ENCODE results near the gene CDC20B. TPM values are rescaled to one million over a fixed set of nuclear protein-coding genes. Genes with fewer than 3 reads are reported as not detected.
"Not testable (repeated sequence)": the region's sequence is repeated elsewhere in the genome, so short reads cannot be mapped to it uniquely, and the experiment has no call there.

Gene CDC20B
- total RNA-seq, 1 donor from 2014 or later, result not detected

- no peak for DNase-seq (ENCODE audit: low read depth)
- no peak for TF ChIP-seq CTCF (IDR thresholded peaks at IDR 0.05; ENCODE audit: insufficient read depth, low read length, poor library complexity, severe bottlenecking)
- no peaks in the 10 kb centered on the region for H3K27me3 ChIP-seq (ENCODE audit: control insufficient read depth, insufficient read depth, low read length)
- no peak overlapping the region for H3K4me3 ChIP-seq (ENCODE audit: low read depth, low read length)
- no peaks in the 10 kb centered on the region for H3K36me3 ChIP-seq (ENCODE audit: control insufficient read depth, insufficient read depth, low read length)
Measured at GRCh38 chr5:55096182-55096581, 76.8 kb downstream of the CDC20B start.

GRCh38 chr5:55091011-55091410, 82.0 kb downstream of the CDC20B start:
- DNase-seq (ENCODE audit: low read depth); H3K27me3 ChIP-seq (ENCODE audit: control insufficient read depth, insufficient read depth, low read length); H3K36me3 ChIP-seq (ENCODE audit: control insufficient read depth, insufficient read depth, low read length); H3K4me3 ChIP-seq (ENCODE audit: low read depth, low read length): not testable (repeated sequence)

GRCh38 chr5:55089301-55089700, 83.7 kb downstream of the CDC20B start:
- H3K27me3 ChIP-seq (ENCODE audit: control insufficient read depth, insufficient read depth, low read length); H3K36me3 ChIP-seq (ENCODE audit: control insufficient read depth, insufficient read depth, low read length); H3K4me3 ChIP-seq (ENCODE audit: low read depth, low read length); DNase-seq (ENCODE audit: low read depth): not testable (repeated sequence)

GRCh38 chr5:55081541-55081940, 91.4 kb downstream of the CDC20B start:
- no peaks in the 10 kb centered on the region for H3K27me3 ChIP-seq (ENCODE audit: control insufficient read depth, insufficient read depth, low read length)
- H3K4me3 ChIP-seq (ENCODE audit: low read depth, low read length), result no peak overlapping the region
- no peak for DNase-seq (ENCODE audit: low read depth)
- no peaks in the 10 kb centered on the region for H3K36me3 ChIP-seq (ENCODE audit: control insufficient read depth, insufficient read depth, low read length)
- no peak for TF ChIP-seq CTCF (IDR thresholded peaks at IDR 0.05; ENCODE audit: insufficient read depth, low read length, poor library complexity, severe bottlenecking)

- H3K36me3 ChIP-seq (ENCODE audit: control insufficient read depth, insufficient read depth, low read length), result no peaks in the 10 kb centered on the region
- H3K27me3 ChIP-seq (ENCODE audit: control insufficient read depth, insufficient read depth, low read length), result no peaks in the 10 kb centered on the region
- DNase-seq (ENCODE audit: low read depth), result no peak
- H3K4me3 ChIP-seq (ENCODE audit: low read depth, low read length), result no peak overlapping the region
- TF ChIP-seq CTCF (IDR thresholded peaks at IDR 0.05; ENCODE audit: insufficient read depth, low read length, poor library complexity, severe bottlenecking), result no peak
Measured at GRCh38 chr5:55073211-55073610, 99.8 kb downstream of the CDC20B start.

GRCh38 chr5:55072666-55073065, 100.3 kb downstream of the CDC20B start:
- Histone ChIP-seq H3K27me3 (ENCODE audit: control insufficient read depth, insufficient read depth, low read length) (no peaks in the 10 kb centered on the region), H3K4me3 (ENCODE audit: low read depth, low read length) (no peak overlapping the region), H3K36me3 (ENCODE audit: control insufficient read depth, insufficient read depth, low read length) (no peaks in the 10 kb centered on the region)
- DNase-seq (ENCODE audit: low read depth), result no peak
- no peak for TF ChIP-seq CTCF (IDR thresholded peaks at IDR 0.05; ENCODE audit: insufficient read depth, low read length, poor library complexity, severe bottlenecking)

- no peak for TF ChIP-seq CTCF (IDR thresholded peaks at IDR 0.05; ENCODE audit: insufficient read depth, low read length, poor library complexity, severe bottlenecking)
- Histone ChIP-seq H3K27me3 (ENCODE audit: control insufficient read depth, insufficient read depth, low read length) (no peaks in the 10 kb centered on the region), H3K36me3 (ENCODE audit: control insufficient read depth, insufficient read depth, low read length) (no peaks in the 10 kb centered on the region), H3K4me3 (ENCODE audit: low read depth, low read length) (no peak overlapping the region)
- no peak for DNase-seq (ENCODE audit: low read depth)
Measured at GRCh38 chr5:55071413-55071812, 101.6 kb downstream of the CDC20B start.

Data from kidney epithelial cell (primary cell).